ENCODE measurements around the gene CACNB2. TPM values are rescaled to one million over a fixed set of nuclear protein-coding genes. Genes with fewer than 3 reads are reported as not detected.

Gene CACNB2
- total RNA-seq, 4 donors from 2014 or later: 0.13 to 1.5 (median 0.18) TPM; not detected in 1

DNA sequence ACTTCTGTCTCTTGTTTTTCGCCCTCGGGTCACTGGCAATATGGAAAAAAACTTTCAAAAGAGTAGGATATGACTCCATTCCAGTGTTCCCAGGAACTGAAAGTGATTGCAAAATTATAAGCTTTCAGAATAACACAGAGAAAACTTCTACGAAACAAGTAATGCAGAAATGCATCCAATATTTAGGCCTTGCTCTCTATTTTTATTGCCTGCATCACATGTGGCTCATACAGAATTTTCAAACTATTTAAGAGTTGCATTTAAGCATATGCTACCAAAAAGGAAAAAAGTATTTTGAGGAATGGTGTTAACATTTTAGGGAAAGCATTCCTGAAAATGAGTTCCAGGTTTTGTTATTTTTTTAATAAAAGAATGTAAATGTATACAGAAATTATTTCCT is 228.0 kb downstream of the CACNB2 start:
- ATAC-seq: no peak
- Histone ChIP-seq H3K27me3 (no peaks in the 10 kb centered on the region), H3K27ac (no peak overlapping the region), H3K9me3 (no peaks in the 10 kb centered on the region), H3K4me3 (peak overlapping the region in 3 of 4 donors; percentile 8 to 15 (median 13)), H3K36me3 (no peaks in the 10 kb centered on the region), H3K4me1 (no peaks in the 10 kb centered on the region)
- intact Hi-C loops (cut with DNase I; ENCODE audit: low total_unique reads): no loop called here
- DNase-seq: no peak
- in situ Hi-C loops (cut with MboI; ENCODE audit: low sequenced_read_pairs in 4 of 4): no loop called here
- TF ChIP-seq, protein P1, sequence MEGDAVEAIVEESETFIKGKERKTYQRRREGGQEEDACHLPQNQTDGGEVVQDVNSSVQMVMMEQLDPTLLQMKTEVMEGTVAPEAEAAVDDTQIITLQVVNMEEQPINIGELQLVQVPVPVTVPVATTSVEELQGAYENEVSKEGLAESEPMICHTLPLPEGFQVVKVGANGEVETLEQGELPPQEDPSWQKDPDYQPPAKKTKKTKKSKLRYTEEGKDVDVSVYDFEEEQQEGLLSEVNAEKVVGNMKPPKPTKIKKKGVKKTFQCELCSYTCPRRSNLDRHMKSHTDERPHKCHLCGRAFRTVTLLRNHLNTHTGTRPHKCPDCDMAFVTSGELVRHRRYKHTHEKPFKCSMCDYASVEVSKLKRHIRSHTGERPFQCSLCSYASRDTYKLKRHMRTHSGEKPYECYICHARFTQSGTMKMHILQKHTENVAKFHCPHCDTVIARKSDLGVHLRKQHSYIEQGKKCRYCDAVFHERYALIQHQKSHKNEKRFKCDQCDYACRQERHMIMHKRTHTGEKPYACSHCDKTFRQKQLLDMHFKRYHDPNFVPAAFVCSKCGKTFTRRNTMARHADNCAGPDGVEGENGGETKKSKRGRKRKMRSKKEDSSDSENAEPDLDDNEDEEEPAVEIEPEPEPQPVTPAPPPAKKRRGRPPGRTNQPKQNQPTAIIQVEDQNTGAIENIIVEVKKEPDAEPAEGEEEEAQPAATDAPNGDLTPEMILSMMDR (IDR thresholded peaks at IDR 0.05 in 4 of 5, conservative IDR thresholded peaks at IDR 0.05 in 1 of 5): no peak
- TF ChIP-seq POLR2A (IDR thresholded peaks at IDR 0.05): no peak

DNA sequence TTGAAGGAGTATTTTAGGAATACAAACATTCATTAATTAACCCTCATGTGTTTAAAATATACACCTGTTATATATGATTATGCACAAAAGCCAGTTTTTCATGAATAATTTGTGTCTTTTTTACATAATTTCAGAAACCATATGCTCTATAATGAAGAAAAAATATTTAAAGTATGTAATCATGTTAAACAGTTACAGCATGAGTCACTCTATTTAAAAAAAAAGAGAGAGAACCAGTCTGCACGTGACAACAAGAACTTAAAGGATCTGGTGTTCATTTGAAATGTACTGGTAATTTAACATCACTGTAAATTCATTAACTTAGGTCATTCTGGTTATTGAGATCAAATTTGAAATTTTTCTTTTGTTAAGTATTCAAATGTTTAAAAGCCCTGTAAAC is 228.5 kb downstream of the CACNB2 start:
- Histone ChIP-seq H3K27ac (no peak overlapping the region), H3K4me1 (no peaks in the 10 kb centered on the region), H3K36me3 (no peaks in the 10 kb centered on the region), H3K27me3 (no peaks in the 10 kb centered on the region), H3K4me3 (no peak overlapping the region), H3K9me3 (no peaks in the 10 kb centered on the region)
- TF ChIP-seq, protein P1 (IDR thresholded peaks at IDR 0.05 in 4 of 5, conservative IDR thresholded peaks at IDR 0.05 in 1 of 5): no peak
- no peak for TF ChIP-seq POLR2A (IDR thresholded peaks at IDR 0.05)
- intact Hi-C loops (cut with DNase I; ENCODE audit: low total_unique reads): no loop called here
- no peak for DNase-seq
- in situ Hi-C loops (cut with MboI; ENCODE audit: low sequenced_read_pairs in 4 of 4): no loop called here
- ATAC-seq: no peak

DNA sequence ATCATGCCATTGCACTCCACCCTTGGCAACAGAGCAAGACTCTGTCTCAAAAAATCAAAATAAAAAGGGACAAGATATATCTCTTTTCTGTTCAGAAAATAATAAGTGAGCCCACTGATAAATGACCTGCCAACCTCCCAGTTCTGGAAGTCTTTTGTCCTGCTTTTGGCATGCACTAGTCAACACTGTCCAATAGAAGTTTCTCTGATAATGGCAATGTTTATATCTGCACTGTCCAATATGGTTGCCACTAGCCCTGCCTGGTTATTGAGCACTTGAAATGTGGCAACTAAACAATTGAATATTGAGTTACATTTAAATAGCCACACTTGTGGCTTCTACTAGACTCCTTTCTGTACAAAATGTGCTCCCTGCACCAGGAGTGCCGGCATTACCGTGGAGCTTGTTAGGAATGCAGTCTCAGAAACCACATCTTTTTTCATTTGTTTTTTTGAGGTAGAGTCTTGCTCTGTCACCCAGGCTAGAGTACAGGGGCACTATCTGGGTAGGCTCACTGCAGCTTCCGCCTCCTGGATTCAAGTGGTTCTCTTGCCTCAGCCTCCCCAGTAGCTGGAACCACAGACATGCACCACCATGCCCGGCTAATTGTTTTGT is 229.7 kb downstream of the CACNB2 start:
- H3K4me1 ChIP-seq: no peaks in the 10 kb centered on the region

DNA sequence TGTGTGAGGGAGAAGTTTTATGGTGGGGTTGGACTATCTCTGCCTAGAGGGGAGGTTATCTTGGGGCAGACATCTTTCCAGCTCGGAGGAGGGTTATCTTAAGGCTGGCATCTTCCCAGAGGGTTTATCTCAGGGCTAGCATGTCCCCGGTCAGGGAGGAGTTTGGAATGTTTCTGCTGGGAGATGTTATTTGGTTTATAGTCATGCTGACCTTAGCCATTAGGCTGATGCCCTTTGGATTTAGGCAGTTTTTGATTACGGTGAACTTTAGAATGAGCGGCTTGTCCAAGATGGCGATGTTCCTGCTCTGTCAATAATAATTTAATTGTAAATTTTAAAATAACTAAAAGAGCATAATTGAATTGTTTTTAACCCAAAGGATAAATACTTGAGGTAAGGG is 236.4 kb downstream of the CACNB2 start:
- in situ Hi-C loops (cut with MboI; ENCODE audit: low sequenced_read_pairs in 4 of 4): no loop called here
- Histone ChIP-seq H3K27me3 (no peaks in the 10 kb centered on the region), H3K4me3 (no peak overlapping the region), H3K4me1 (no peaks in the 10 kb centered on the region), H3K27ac (no peak overlapping the region), H3K9me3 (no peaks in the 10 kb centered on the region), H3K36me3 (no peaks in the 10 kb centered on the region)
- intact Hi-C loops (cut with DNase I; ENCODE audit: low total_unique reads): no loop called here
- TF ChIP-seq, protein P1 (IDR thresholded peaks at IDR 0.05 in 4 of 5, conservative IDR thresholded peaks at IDR 0.05 in 1 of 5): no peak
- no peak for TF ChIP-seq POLR2A (IDR thresholded peaks at IDR 0.05)
- ATAC-seq (no peak), DNase-seq (no peak)

More for the DNA sequence above, 229.7 kb downstream of the CACNB2 start:
- H3K4me3 ChIP-seq: no peak overlapping the region
- no peaks in the 10 kb centered on the region for H3K9me3 ChIP-seq
- TF ChIP-seq POLR2A (IDR thresholded peaks at IDR 0.05): no peak
- TF ChIP-seq, protein P1 (IDR thresholded peaks at IDR 0.05 in 4 of 5, conservative IDR thresholded peaks at IDR 0.05 in 1 of 5): no peak
- in situ Hi-C loops (cut with MboI; ENCODE audit: low sequenced_read_pairs in 4 of 4) (no loop called here), intact Hi-C loops (cut with DNase I; ENCODE audit: low total_unique reads) (no loop called here)
- no peaks in the 10 kb centered on the region for H3K27me3 ChIP-seq
- no peak for DNase-seq
- no peaks in the 10 kb centered on the region for H3K36me3 ChIP-seq
- no peak for ATAC-seq
- H3K27ac ChIP-seq: no peak overlapping the region

DNA sequence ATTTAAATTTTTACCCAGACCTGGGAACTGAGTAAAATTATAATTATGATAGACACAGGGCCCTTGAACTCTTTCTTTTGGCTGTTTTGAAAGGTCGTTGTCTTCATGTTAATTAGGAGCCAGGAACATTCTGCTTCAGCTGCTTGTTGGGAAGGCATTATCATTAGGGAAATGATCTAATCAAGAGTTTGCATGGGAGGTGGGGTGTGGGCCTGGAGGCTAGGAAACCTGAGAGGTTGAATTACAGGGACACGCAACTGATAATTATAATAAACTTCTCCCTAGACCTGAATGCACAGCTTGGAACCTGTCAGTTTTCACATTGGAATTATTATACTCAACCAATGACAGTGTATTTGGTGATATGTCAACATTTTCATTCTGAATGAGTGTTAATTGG is 237.7 kb downstream of the CACNB2 start:
- DNase-seq (no peak), ATAC-seq (no peak)
- intact Hi-C loops (cut with DNase I; ENCODE audit: low total_unique reads) (no loop called here), in situ Hi-C loops (cut with MboI; ENCODE audit: low sequenced_read_pairs in 4 of 4) (no loop called here)
- no peaks in the 10 kb centered on the region for H3K9me3 ChIP-seq
- H3K36me3 ChIP-seq: no peaks in the 10 kb centered on the region
- TF ChIP-seq POLR2A (IDR thresholded peaks at IDR 0.05): no peak
- TF ChIP-seq, protein P1 (IDR thresholded peaks at IDR 0.05 in 4 of 5, conservative IDR thresholded peaks at IDR 0.05 in 1 of 5): no peak
- no peaks in the 10 kb centered on the region for H3K27me3 ChIP-seq
- H3K27ac ChIP-seq: no peak overlapping the region
- no peak overlapping the region for H3K4me3 ChIP-seq
- no peaks in the 10 kb centered on the region for H3K4me1 ChIP-seq

Data from gastrocnemius medialis (tissue), 4 donors.